ENCODE data around the gene SRRM5. TPM values are rescaled to one million over a fixed set of nuclear protein-coding genes. Genes with fewer than 3 reads are reported as not detected.
A peak's percentile ranks its signal among the peaks of the same experiment; 100 is the strongest.
"Not testable (repeated sequence)": the region's sequence is repeated elsewhere in the genome, so short reads cannot be mapped to it uniquely, and the experiment has no call there.

The SRRM5 gene
- total and polyA plus RNA-seq, 10 donors: 0.26 to 0.94 (median 0.46) TPM

DNA sequence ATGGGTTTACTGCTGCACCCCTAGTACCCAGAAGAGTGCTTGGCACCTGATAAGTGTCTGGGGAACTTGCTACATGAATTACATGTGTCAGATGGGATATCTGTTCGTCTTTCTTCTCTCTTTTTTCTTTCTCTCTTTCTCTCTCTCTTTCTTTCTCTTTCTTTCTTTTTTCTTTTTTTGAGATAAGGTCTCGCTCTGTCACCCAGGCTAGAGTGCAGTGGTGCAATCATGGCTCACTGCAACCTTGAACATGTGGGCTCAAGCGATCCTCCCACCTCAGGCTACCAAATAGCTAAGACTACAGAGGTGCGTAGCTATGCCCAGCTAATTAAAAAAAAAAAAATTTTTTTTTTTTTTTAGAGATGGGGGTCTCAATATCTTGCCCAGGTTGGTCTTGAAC lies 21.6 kb downstream of the SRRM5 start:
- DNase-seq: no peak
- TF ChIP-seq, protein P1, sequence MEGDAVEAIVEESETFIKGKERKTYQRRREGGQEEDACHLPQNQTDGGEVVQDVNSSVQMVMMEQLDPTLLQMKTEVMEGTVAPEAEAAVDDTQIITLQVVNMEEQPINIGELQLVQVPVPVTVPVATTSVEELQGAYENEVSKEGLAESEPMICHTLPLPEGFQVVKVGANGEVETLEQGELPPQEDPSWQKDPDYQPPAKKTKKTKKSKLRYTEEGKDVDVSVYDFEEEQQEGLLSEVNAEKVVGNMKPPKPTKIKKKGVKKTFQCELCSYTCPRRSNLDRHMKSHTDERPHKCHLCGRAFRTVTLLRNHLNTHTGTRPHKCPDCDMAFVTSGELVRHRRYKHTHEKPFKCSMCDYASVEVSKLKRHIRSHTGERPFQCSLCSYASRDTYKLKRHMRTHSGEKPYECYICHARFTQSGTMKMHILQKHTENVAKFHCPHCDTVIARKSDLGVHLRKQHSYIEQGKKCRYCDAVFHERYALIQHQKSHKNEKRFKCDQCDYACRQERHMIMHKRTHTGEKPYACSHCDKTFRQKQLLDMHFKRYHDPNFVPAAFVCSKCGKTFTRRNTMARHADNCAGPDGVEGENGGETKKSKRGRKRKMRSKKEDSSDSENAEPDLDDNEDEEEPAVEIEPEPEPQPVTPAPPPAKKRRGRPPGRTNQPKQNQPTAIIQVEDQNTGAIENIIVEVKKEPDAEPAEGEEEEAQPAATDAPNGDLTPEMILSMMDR (IDR thresholded peaks at IDR 0.05 in 8 of 11, conservative IDR thresholded peaks at IDR 0.05 in 3 of 11): no peak
- TF ChIP-seq POLR2A (IDR thresholded peaks at IDR 0.05): no peak
- no peak for TF ChIP-seq POLR2AphosphoS5 (IDR thresholded peaks at IDR 0.05)
- H3K36me3 ChIP-seq: no peaks in the 10 kb centered on the region
- intact Hi-C loops (cut with DNase I; ENCODE audit: low total_unique reads): no loop called here
- no peaks in the 10 kb centered on the region for H3K9me3 ChIP-seq
- 79 to 95% (median 88%) methylated on average over 4 of the region's 4 CpGs for WGBS, 5 donors
- peaks cover 0 to 45% (median 0%) of the 10 kb centered on the region in 7 donors for H3K27me3 ChIP-seq (replicated peaks in 1 of 7)
- H3K4me3 ChIP-seq: no peak overlapping the region
- peaks cover 0 to 12% (median under 1%) of the 10 kb centered on the region in 6 donors for H3K4me1 ChIP-seq
- H3K27ac ChIP-seq: no peak overlapping the region

DNA sequence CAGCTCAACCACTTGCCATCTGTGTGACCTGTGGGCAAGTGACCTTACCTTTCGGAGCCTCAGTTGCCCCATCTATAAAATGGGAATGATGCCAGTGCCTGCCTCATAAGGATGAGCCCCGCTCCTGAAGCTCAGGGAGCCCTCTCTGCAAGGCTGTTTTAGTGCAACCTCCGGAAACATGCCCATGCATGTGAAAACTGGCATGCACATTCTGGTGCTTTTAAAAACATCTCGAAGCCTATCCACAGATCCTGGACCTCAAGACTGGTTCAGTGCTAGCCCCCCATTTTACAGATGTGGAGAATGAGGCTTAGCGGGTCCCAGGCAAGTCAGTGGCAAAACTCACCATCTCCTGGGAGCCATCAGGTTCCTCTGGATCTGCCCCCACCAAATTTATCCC lies 22.2 kb downstream of the SRRM5 start:
- Histone ChIP-seq H3K9me3 (no peaks in the 10 kb centered on the region), H3K27me3 (replicated peaks in 1 of 7) (peaks cover 0 to 50% (median 0%) of the 10 kb centered on the region in 7 donors), H3K36me3 (no peaks in the 10 kb centered on the region), H3K4me1 (peaks cover 0 to 17% (median 5%) of the 10 kb centered on the region in 6 donors), H3K4me3 (no peak overlapping the region), H3K27ac (no peak overlapping the region)
- no peak for DNase-seq
- WGBS, 5 donors: 69 to 88% (median 85%) methylated on average over 5 of the region's 5 CpGs
- intact Hi-C loops (cut with DNase I; ENCODE audit: low total_unique reads): no loop called here
- no peak for TF ChIP-seq POLR2A (IDR thresholded peaks at IDR 0.05)
- no peak for TF ChIP-seq POLR2AphosphoS5 (IDR thresholded peaks at IDR 0.05)
- TF ChIP-seq, protein P1 (IDR thresholded peaks at IDR 0.05 in 8 of 11, conservative IDR thresholded peaks at IDR 0.05 in 3 of 11): no peak

DNA sequence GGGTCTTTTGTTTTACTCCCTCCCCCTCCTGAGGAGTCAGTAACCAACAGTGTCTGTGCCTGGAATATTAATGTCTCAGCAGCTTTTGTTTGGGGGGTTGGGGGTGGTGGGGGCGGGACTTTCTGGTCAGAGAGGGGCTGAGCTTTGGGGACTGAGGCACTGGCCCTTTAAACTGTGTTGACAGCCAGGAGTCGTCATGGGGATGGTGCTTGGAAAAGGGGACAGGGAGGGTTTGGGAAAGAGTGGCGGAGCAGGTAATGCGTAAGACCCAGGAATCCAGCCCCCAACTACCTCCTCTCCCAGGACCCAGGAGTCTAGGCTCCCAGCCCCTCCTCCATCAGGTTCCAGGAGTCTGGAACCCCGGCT lies 22.6 kb downstream of the SRRM5 start:
- WGBS, 5 donors: 52 to 69% (median 66%) methylated on average over 4 to 5 of the region's 5 CpGs
- H3K27me3 ChIP-seq (replicated peaks in 1 of 7): peaks cover 0 to 55% (median 0%) of the 10 kb centered on the region in 7 donors
- no peak for DNase-seq

DNA sequence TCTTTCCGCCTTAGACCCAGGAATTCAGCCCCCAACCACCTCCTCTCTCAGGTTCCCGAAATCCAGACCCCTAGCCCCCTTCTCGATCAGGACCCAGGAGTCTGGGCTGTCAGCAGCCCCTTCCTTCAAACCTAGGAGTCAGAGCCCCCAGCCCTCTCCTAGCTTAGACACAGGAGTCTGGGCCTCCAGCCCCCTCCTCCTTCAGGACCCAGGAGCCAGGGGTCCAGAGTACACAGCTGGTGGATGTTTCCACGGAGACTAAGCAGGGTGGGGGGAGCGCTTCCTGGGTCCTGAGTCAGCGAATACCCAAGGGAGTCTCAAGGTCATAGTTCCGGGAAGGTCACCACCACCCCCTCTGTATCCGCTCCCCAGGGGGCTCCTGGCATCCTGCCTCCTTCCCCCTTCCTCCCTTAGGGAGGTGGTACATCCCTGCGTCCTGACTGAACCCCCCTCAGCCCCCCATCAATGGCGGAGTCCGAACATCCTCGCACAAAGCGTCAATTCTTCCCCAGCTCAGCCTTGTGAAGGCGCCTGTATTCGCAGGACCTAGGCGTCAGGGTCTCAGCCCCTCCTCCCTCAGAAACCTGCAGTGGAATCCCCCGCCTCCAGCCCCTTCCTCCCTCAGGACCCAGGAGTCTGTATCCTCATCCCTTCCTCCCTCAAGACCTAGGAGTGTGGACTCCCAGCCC lies 23.1 kb downstream of the SRRM5 start:
- Histone ChIP-seq H3K27me3 (replicated peaks in 1 of 7) (peaks cover 0 to 58% (median 2%) of the 10 kb centered on the region in 7 donors), H3K27ac (no peak overlapping the region), H3K4me1 (peaks cover 0 to 23% (median 10%) of the 10 kb centered on the region in 6 donors), H3K36me3 (no peaks in the 10 kb centered on the region), H3K9me3 (no peaks in the 10 kb centered on the region), H3K4me3 (peak overlapping the region in 1 of 8 donors; percentile 13)
- DNase-seq: no peak
- TF ChIP-seq, protein P1 (IDR thresholded peaks at IDR 0.05 in 8 of 11, conservative IDR thresholded peaks at IDR 0.05 in 3 of 11): no peak
- intact Hi-C loops (cut with DNase I; ENCODE audit: low total_unique reads): no loop called here
- 16 to 23% (median 23%) methylated on average over 17 of the region's 17 CpGs for WGBS, 5 donors

More for the DNA sequence above, 22.6 kb downstream of the SRRM5 start:
- intact Hi-C loops (cut with DNase I; ENCODE audit: low total_unique reads): no loop called here
- Histone ChIP-seq H3K4me1 (peaks cover 0 to 20% (median 8%) of the 10 kb centered on the region in 6 donors), H3K9me3 (no peaks in the 10 kb centered on the region), H3K36me3 (no peaks in the 10 kb centered on the region), H3K27ac (no peak overlapping the region), H3K4me3 (no peak overlapping the region)
- TF ChIP-seq POLR2A (IDR thresholded peaks at IDR 0.05) (no peak), POLR2AphosphoS5 (IDR thresholded peaks at IDR 0.05) (no peak)
- TF ChIP-seq, protein P1 (IDR thresholded peaks at IDR 0.05 in 8 of 11, conservative IDR thresholded peaks at IDR 0.05 in 3 of 11): no peak

- intact Hi-C loops (cut with DNase I; ENCODE audit: low total_unique reads); DNase-seq; H3K4me3 ChIP-seq; H3K36me3 ChIP-seq; H3K27ac ChIP-seq; H3K9me3 ChIP-seq: not testable (repeated sequence)
- Histone ChIP-seq H3K4me1 (peaks cover 0 to 28% (median 15%) of the 10 kb centered on the region in 6 donors), H3K27me3 (replicated peaks in 1 of 7) (peaks cover 0 to 63% (median 8%) of the 10 kb centered on the region in 7 donors)
- WGBS, 5 donors: 59 to 75% (median 63%) methylated on average over 2 of the region's 2 CpGs
Measured at GRCh38 chr19:43635561-43635940, 23.7 kb downstream of the SRRM5 start.
